Measurements from ENCODE around the gene ZNF662.
"Not testable (repeated sequence)": the region's sequence is repeated elsewhere in the genome, so short reads cannot be mapped to it uniquely, and the experiment has no call there.

The ZNF662 gene

DNA sequence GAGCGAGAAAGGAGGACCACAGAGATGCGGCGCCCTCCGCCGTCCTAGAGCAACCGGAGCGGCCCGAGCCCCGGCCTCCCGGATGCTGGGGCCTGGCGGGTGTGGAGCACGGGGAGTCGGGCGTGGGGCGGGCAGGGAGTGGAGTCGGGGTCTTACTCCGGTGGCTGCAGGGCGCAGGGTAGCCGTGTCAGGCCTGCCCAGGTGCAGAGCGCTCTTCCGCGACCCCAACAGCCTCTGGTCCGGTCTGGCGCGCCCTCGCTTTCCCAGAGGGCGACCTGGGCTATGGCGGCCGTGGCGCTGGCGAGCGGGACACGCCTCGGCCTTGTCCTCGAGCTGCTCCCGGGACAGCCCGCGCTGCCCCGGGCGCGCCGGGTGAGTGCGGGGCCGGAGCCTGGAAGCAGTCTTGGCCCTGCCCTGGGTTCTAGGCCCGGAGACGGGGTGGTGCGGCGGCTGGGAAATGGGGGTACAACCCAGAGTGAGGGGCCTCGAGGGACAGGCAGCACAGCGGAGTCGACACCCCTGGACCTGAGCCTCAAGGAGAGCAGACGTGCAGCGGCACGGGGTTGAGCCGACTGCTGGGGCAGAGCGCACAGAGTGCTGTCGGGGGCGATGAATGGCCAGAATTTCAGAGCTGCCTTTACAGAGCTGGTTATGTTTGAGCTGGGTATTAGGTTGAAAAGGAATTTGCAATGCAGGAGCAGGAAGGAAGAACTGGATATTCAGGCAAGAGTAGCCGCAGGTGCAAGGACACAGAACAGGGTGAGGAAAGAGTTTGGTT, at the start of gene ZNF662:
ZNF662 (plus strand) TSS at position 73 of the 778 bp plus-strand sequence. CDS start 1,973 bp downstream, outside the sequence.
- no peak for DNase-seq (ENCODE audit: low read depth in 2 of 2)

DNA sequence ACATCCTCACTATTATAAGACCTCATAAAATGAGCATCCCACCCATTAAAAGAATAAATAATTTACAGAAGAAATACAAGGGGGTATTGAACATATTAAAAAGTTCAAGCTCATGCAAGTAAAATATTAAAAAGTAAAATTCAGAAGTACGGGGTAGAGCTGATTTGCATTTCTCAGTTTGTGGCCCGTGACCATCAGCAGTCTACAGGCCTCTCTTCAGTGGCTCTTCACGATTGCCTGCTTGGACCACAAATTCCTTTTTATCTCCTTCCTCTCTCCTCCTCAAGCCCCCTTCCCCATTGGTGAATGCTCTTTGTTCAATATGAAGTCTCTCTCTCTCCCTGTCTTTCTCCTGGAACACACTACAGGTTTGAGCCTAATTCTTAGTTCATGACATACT, 49.4 kb upstream of the ZNF662 start:
- no peak for DNase-seq (ENCODE audit: low read depth in 2 of 2)

DNA sequence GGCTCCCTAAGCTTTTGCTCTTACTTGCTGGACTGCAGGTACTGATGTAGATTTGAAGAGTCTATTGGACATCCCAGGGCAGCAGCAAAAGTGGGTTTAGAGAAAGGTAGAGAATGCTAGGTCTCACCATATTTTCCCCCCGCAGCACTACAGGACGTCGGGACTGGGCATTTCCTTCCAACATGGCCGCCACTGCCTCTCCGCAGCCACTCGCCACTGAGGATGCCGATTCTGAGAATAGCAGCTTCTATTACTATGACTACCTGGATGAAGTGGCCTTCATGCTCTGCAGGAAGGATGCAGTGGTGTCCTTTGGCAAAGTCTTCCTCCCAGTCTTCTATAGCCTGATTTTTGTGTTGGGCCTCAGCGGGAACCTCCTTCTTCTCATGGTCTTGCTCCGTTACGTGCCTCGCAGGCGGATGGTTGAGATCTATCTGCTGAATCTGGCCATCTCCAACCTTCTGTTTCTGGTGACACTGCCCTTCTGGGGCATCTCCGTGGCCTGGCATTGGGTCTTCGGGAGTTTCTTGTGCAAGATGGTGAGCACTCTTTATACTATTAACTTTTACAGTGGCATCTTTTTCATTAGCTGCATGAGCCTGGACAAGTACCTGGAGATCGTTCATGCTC, 41.5 kb upstream of the ZNF662 start:
- DNase-seq (ENCODE audit: low read depth in 2 of 2), result no peak

DNA sequence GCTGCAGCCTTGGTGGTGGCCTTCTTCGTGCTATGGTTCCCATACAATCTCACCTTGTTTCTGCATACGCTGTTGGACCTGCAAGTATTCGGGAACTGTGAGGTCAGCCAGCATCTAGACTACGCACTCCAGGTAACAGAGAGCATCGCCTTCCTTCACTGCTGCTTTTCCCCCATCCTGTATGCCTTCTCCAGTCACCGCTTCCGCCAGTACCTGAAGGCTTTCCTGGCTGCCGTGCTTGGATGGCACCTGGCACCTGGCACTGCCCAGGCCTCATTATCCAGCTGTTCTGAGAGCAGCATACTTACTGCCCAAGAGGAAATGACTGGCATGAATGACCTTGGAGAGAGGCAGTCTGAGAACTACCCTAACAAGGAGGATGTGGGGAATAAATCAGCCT, 40.7 kb upstream of the ZNF662 start:
- DNase-seq (ENCODE audit: low read depth in 2 of 2), result no peak

DNA sequence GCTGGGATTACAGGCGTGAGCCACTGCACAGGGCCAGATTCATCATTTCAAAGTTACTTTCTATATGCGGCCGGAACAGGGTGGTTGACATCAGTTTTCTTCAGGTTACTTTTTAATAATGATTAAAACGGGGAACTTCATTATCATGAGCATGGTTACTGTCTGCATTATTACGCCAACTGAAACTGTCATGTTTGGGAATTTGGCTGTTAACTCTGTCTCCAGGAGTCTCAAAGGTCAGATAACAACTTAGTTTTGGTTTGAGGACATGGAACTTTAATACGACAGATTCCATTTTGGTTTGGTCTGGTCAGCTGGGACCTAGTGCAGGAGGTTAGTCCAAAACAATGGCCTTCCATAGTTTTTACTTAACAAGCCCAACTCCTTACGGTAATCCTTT, 38.8 kb upstream of the ZNF662 start:
- DNase-seq (ENCODE audit: low read depth in 2 of 2), result no peak

DNA sequence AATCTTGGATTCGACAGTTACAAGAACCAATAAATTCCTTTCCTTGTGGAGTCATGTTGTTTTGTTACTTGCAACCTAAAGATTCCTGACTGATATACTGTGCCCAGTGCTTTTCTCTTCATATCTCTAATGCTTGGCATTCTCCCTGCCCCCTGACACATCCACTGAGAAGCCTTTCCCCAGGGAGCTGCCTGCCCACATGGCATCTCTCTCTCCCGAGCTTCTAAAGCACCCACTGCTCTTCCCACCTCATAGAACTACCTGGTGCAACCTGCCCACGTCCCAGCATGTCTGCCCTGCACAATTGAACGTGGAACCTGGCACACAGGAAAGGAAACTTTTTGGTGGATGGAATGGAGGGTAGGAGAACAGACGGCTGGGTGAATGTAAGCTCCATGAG, 37.1 kb upstream of the ZNF662 start:
- no peak for DNase-seq (ENCODE audit: low read depth in 2 of 2)

DNA sequence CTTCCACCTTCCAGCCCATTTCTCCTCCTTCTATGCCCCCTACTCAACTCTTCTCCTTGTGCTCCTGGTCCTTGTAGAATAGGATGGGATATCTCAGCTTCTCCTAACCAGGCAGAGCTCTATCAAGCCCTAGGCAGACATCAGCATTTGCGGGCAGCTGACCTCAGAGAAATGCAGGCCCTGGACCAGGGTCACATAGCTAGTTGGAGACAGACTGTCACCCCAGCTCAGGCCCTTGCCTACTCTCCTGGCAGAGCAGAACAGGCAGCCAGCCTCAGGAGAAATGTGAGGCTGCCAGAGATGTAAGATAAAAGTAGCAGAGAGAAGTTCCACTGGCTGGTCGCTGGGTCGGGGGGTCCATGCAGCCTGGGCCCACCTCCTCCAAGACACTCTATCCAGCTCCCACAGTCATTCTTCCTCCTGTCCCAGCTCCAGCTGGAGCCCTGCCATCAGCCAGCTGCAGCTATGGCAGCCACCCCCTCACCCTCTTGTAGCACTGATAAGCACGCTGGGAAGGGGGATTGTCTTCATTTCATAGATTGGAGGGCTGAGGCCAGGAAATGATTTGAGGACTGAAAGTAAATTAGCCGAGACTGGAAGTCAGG, 34.2 kb upstream of the ZNF662 start:
- no peak for DNase-seq (ENCODE audit: low read depth in 2 of 2)

DNA sequence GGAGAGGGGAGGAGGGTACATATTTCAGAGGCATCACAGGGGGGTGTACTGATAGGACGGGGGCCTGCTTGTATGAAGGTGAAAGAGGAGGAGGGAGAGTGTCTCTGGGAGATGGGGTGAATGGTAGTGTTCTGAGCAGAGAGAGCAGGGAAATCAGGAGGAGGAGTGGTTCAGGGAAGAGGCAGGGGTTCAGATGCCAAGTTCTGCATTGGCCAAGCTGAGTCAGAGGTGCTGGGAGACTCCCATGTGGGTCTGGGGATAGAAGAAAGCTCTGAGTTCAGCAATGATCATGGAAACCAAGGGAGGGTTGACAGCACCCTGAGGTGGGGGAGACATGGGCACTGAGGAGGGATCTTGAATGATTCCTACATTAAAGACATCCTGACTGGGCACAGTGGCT, 33.2 kb upstream of the ZNF662 start:
- DNase-seq (ENCODE audit: low read depth in 2 of 2), result no peak

DNA sequence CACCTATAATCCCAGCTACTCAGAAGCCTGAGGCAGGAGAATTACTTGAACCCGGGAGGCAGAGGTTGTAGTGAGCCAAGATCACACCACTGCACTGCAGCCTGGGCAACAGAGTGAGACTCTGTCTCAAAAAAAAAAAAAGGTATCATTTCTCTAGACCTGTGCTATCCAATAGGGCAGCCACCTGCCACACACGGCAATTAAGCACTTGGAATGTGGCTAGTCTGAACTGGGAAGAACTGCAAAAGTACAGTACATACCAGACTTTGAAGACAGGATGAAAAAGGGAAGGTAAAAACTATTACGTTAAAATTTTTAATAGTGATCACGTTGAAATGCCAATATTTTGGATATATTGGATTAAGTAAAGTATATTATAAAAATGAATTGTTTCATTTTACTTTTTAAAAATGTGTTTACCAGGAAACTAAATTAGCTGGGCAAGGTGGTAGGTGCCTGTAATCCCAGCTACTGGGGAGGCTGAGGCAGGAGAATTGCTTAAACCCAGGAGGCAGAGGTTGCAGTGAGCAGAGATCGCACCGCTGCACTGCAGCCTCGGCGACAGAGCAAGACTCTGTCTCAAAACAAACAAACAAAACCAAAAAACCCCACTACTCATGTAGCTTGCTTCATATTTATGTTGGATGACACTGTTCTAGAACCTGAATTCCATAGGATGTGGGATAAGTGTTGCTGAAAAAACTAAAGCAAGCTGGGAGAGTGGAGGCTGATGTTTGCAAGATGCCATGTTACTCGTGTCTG, 32.5 kb upstream of the ZNF662 start:
- no peak for DNase-seq (ENCODE audit: low read depth in 2 of 2)

DNA sequence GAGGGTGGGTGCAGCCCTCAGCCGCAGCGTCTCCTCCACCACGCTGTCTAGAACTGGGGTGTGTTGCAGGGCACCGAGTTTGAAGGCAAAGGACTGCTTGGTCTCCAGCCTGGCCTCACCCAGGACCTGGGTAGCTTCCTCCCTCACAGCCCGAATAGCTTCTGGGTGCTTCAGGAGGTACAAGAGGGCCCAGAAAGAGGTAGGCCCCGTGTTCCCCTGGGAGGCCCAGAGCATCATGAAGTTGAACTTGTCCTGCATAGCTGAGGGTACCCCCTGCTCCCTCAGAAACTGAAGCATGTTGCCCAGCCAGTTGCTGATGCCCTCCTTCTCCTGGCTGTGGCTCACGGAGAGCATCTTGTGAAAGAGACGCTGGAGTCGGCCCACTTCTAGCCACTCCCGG, 31.2 kb upstream of the ZNF662 start:
- no peak for DNase-seq (ENCODE audit: low read depth in 2 of 2)

DNA sequence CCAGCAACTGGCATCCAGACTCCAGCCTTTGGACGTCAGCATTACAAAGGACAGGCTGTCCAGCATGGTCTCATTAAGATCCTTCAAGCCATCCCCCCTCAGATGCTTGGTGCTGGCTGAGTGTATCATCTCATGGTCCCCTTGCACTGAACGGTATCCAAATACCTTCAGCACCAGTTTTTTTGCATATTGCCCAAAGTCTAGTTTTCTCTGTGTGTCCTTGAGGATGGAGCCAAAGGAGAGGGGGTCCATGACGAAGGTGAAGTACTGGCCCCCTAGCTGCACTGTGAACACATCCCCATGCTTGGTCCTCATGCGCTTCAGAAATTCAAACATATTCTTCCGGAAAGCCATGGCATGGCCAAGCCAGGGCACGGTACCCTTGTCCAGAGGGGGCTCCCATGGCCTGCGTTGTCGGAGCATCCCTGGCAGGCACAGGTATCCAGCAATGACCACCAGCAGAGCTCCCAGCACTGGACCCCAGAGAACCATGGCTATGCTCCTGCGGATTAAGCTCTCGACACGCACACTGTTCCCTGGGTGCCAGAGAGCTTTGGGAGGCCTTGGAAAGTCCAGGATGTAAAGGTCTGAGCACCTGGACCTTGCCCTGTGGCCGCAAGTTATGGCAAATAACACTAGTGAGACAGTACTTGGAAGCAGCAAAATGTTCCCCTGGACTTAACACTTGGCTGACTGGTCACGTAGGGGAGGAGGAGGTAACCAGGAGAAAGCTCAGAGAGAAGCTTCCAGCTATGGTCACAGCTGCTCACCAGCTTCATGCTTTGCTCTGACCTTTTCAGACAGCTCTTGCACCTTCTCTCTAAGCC, 30.4 kb upstream of the ZNF662 start, which contains the start of gene CYP8B1:
CYP8B1 (minus strand) TSS at position 555 of the 827 bp plus-strand sequence; CDS start at position 492, 63 bp downstream.
- no peak for DNase-seq (ENCODE audit: low read depth in 2 of 2)

DNA sequence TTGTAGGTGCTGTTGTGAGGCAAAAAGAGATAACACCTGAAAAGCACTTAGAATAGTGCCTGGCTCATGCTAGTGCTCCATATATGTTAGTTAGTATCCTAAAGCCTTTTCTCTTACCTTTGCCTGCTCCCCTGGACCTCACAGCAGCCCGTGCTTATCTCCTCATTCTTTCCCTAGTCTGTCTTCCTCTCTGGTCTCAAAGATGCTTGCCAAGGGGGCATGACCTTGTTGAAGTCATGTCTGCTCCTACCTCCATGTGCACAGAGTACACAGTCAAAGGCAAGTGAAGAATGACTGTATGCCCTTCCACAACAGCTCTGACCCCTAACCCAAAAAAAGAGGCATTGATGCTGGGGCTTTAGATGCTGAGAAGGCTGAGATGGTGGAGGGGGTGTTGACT, 29.5 kb upstream of the ZNF662 start:
- DNase-seq (ENCODE audit: low read depth in 2 of 2), result no peak

DNA sequence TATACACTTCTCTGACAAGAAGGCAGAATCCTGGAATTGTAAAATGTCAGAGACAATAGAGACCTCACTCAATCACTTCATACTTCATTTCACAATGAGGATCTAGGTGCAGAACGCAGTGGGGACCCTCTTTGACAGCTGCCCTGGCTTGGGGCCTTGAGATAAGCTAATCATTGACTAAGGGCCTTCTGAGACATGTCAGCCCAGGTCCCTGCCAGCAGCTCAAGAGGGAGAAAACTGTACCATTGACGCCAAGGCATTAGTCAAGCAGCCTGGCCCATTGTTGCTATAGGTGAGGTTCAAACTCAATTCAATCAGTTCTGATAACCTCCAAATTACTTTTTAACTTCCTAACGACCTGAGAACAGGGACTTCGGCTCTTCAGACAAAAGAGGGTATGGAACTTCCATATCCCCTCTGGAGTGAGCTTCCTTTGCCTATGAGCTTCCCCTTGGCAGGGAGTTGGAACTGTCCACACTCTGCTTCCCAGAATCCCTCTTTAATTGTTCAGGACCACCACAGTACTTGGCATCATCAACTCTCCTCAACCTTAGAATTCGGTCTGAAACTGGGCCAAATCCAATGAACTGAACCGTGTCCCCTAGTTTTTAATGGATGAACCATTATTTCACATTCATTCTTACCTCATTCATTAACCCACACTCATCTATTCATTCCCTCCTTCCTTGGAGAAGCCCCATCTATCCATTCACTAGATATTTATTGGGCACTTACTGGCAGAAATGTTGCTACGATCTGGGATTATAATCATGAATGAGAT, 28.8 kb upstream of the ZNF662 start:
- DNase-seq (ENCODE audit: low read depth in 2 of 2), result no peak

DNA sequence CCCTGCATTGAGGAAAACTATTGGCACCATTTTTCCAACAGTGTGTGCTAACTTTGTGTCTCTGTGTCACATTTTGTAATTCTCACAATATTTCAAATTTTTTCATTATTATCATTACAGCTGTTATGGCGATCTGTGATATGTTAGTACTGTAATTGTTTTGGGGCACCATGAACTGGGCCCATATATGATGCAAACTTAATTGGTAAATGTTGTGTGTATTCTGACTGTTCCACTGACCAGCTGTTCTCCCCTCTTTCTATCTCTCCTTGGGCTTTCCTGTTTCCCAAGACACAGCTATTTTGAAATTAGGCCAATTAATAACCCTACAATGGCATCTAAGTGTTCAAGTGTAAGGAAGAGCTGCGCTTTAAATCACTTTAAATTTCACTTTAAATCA, 28.1 kb upstream of the ZNF662 start:
- DNase-seq (ENCODE audit: low read depth in 2 of 2), result no peak

DNA sequence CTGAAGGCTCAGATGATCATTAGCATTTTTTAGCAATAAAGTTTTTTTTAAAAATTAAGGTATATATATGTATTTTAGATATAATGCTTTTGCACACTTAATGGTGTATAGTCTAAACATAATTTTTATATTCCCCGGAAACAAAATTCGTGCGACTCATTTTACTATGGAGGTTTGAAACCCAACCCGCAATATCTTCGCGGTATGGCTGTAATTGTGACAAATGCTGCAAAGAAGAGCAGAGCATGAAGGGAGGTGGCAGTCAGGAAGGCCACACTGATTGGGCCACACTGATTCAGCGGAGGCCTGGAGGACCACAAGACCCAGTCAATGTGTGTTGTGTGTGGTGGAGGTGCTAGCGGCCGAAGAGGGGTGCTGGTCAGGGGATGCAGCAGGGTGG, 25.8 kb upstream of the ZNF662 start:
- DNase-seq (ENCODE audit: low read depth in 2 of 2), result no peak

DNA sequence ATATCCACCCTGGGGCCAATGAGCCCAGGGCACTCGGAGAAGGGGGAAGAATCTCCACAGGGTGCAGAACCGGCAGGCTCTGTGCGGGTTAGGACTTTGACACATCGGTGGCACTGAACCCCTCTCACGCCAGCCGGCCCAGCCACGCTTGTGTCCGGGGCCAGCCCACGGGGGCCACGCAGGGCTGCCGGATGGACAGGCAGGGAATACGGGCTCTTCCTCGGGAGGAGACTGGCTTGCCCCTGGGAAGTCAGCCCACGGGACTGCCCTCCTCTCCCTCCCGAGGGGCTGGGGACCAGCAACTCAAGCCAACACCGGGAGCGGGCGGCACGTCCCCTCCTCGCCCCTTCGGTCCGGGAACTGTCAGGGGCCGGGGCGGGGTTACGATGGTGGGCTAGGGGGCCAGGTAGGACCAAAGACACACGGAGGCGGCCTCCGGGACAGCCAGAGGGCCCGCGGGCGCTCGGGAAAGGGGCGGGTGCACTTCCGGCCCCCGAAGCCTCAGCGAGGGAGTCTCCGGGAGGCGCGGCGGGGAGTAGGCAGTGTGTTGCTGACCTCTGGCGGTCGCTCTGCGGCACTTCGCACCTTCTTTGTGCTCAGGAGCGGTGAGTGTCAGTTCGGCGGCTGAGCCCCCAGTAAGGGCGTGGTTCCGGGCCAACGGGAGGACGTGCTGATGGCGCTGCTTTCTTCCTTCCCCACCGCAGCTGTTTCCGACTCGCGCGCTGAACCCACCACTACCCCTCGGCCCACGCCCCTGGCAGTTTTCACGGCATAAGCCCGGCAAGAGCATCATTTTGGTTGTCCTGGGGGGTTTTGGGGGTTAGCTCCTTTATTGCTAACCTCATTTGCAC, 25.1 kb upstream of the ZNF662 start:
- DNase-seq (ENCODE audit: low read depth in 2 of 2), result peak; percentile 70 to 71

DNA sequence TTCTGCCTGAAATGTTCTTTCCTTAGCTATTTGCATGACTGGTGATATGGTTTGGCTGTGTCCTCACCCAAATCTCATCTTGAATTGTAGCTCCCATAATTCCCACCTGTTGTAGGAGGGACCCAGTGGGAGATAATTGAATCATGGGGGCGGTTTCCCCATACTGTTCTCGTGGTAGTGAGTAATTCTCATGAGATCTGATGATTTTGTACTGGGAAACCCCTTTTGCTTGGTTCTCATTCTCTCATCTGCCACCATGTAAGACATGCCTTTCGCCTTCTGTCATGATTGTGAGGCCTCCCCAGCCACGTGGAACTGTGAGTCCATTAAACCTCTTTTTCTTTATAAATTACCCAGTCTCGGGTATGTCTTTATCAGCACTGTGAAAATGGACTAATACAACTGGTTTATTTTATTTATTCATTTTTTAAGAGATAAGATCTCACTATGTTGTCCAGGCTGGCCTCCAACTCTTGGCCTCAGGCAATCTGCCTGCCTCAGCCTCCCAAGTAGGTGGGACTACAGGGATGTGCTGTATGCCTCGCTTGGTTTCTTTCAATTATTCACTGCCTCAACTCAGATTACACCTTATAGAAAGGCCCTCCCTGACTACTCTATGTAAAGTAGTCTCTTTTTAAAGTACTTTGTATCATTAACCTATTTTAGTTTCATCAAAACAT, 22.6 kb upstream of the ZNF662 start:
- not testable (repeated sequence) for DNase-seq (ENCODE audit: low read depth in 2 of 2)

DNA sequence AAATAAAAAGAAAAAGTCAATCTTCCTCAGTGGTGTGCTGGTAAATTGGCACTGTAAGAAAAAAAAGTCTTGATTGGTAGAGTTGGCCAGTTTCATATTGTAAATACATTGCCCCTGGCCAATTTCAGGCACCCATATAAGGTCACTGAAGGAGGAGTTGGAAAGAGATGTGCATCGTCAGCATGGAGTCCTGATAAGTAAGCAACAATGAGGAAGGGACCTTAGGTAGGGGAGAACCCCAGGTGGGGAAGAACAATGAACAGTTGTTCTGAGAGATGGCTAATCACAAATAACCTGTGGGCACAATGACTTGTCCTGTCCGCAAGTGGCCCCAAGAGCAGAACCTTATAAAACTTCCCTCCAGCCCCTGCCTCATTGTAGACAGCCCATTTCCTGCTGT, 21.6 kb upstream of the ZNF662 start:
- DNase-seq (ENCODE audit: low read depth in 2 of 2), result no peak

DNA sequence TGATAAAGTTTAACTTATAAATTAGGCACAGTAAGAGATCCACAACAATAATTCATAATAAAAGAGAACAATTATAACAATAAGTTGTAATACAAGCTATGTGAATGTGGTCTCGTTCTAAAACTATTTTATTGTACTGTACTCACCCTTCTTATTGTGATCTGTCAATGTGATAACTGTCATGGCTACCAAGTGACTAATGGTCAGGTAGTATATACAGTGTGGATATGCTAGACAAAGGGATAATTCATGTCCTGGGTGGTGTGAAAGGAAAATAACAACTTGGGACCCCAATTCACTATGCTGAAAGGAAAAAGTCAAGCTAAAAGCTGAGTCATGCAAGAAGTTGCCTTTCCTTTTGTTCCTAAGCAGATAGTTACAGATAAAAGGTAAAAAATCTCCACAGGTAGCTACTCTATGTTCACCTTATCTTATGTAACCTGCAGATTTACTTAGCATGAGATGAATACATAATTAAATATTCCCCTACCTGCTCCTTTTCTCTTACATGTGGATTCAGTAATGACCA, 19.6 kb upstream of the ZNF662 start:
- no peak for DNase-seq (ENCODE audit: low read depth in 2 of 2)

All from stimulated activated CD8-positive, alpha-beta memory T cell treated with anti-CD3 and anti-CD28 coated beads, Interleukin-7, amount 100 ng/mL, for 1 hour (primary cell).